PC-9 (cell line): Measurements from ENCODE around the gene DUSP2. TPM values are rescaled to one million over a fixed set of nuclear protein-coding genes. Genes with fewer than 3 reads are reported as not detected.

Experiments
- BruUV-seq: library from RNA; stranded (reverse); fragments of 400-500 nt; replicated peaks from 2 replicates; lab custom pipeline; 2021; lab: Mats Ljungman, UMichigan
- CTCF ChIA-PET: fragments of 300-600 bp; sonication (Branson Sonifier 250); formaldehyde crosslinking; loops from one replicate; lab custom pipeline; 2022; ENCODE audit warnings: antibody characterized with exemption; lab: Charles Lee
- POLR2A ChIA-PET: fragments of 300-600 bp; sonication (Branson Sonifier 250); formaldehyde crosslinking; loops from one replicate; lab custom pipeline; 2022; ENCODE audit warnings: antibody characterized with exemption; ENCODE audit not compliant: unreplicated experiment; lab: Charles Lee
- DNase-seq, 2 experiments: peaks; one replicate each; pipeline versions ENCODE4 v3.0.0 to v3.0.0-alpha.2; 2015 to 2022; ENCODE audit warnings: mixed read lengths in 1 of 2
- H2AFZ ChIP-seq: fragments of 200-600 bp; sonication (generic); 2 replicates; pipeline ENCODE4 v1.8.1; 2017; ENCODE audit warnings: antibody characterized with exemption
- H3F3A ChIP-seq: fragments of 200-600 bp; sonication (generic); 2 replicates; pipeline ENCODE4 v1.8.1; 2017; ENCODE audit warnings: antibody characterized with exemption, mild to moderate bottlenecking, low read depth; ENCODE audit not compliant: insufficient read depth
- H3K27ac ChIP-seq: fragments of 200-600 bp; sonication (generic); 2 replicates; pipeline ENCODE4 v1.6.1; 2016; ENCODE audit warnings: mixed run types
- H3K27me3 ChIP-seq: fragments of 200-600 bp; sonication (generic); 2 replicates; pipeline ENCODE4 v1.6.1; 2016; ENCODE audit warnings: low read depth, mixed run types; ENCODE audit not compliant: insufficient read depth
- H3K36me3 ChIP-seq: fragments of 200-600 bp; sonication (generic); 2 replicates; pipeline ENCODE4 v1.6.1; 2016; ENCODE audit warnings: low read depth, mixed run types
- H3K4me1 ChIP-seq: fragments of 200-600 bp; sonication (generic); replicated peaks from 2 replicates; pipeline ENCODE4 v1.6.1; 2016; ENCODE audit warnings: mixed run types; ENCODE audit not compliant: insufficient read depth
- H3K4me2 ChIP-seq: fragments of 200-600 bp; sonication (generic); 2 replicates; pipeline ENCODE4 v1.6.1; 2017; ENCODE audit warnings: mixed run types
- H3K4me3 ChIP-seq: fragments of 200-600 bp; sonication (generic); 2 replicates; pipeline ENCODE4 v1.6.1; 2016; ENCODE audit warnings: mixed run types
- H3K79me2 ChIP-seq: fragments of 200-600 bp; sonication (generic); 2 replicates; pipeline ENCODE4 v1.6.1; 2017; ENCODE audit warnings: low read depth, mixed run types
- H3K9me2 ChIP-seq: fragments of 200-600 bp; sonication (generic); 2 replicates; pipeline ENCODE4 v1.8.1; 2017; ENCODE audit warnings: mild to moderate bottlenecking; ENCODE audit not compliant: insufficient read depth
- H3K9me3 ChIP-seq: fragments of 200-600 bp; sonication (generic); 2 replicates; pipeline ENCODE4 v1.8.1; 2016; ENCODE audit warnings: low read depth; ENCODE audit not compliant: insufficient read depth
- H4K20me1 ChIP-seq: fragments of 200-600 bp; sonication (generic); 2 replicates; pipeline ENCODE4 v1.8.1; 2017; ENCODE audit not compliant: insufficient read depth
- EZH2 ChIP-seq: fragments of 200-600 bp; sonication (generic); IDR thresholded peaks from 2 replicates; pipeline ENCODE4 v1.8.0; 2017; ENCODE audit warnings: antibody characterized with exemption, low read depth
- intact Hi-C: fragments of 100-400 bp; cut with micrococcal nuclease; formaldehyde crosslinking; loops from one replicate; pipeline ENCODE4 v1.10.0; 2022; ENCODE audit not compliant: unreplicated experiment
- total RNA-seq: library from RNA; stranded (reverse); gene quantifications from 2 replicates; pipeline ENCODE4 v1.2.3, GENCODE V29; 2021
- TF ChIP-seq, protein P1 (sequence below): fragments of 200-600 bp; sonication (generic); conservative IDR thresholded peaks from 2 replicates; pipeline ENCODE4 v1.6.1; 2017; ENCODE audit warnings: mixed run types, antibody characterized with exemption, mild to moderate bottlenecking, moderate library complexity

Gene DUSP2
- total RNA-seq, 1 experiment from 2014 or later, result 4.0 TPM

DNA sequence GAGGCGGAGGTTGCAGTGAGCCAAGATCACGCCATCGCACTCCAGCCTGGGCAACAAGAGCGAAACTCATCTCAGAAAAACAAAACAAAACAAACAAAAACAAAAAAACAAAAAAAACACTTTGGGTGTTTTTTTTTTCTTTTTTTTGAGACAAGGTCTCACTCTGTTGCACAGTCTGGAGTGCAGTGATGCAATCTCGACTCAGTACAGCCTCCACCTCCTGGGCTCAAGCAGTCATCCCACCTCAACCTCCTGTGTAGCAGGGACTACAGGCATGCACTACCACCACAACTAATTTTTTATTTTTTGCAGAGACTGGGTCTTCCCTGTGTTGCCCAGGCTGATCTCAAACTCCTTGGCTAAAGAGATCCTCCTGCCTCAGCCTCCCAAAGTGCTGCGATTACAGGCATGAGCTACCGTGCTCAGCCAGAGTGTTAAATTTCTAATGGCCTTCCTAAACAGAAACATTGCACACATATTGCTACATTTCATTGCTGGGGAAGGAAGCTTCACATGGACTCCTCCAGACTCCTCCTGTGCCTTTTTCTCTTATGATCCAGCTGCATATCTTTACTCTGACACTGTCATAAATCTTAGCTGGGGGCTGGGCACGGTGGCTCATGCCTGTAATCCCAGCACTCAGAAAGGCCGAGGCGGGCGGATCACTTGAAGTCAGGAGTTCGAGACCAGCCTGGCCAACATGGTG is 43.7 kb upstream of the DUSP2 start:
- H3K4me2 ChIP-seq, result no peak overlapping the region
- intact Hi-C loops, result no loop called here
- no peak overlapping the region for H2AFZ ChIP-seq
- H3F3A ChIP-seq, result peaks cover 33% of the 10 kb centered on the region
- ChIA-PET CTCF (no interaction called here), POLR2A (interaction anchor here (0.6 kb wide), 1 partner anchor 20 kb away, joined by 3 read pairs; the partner anchor contains the start of gene STARD7)
- H3K79me2 ChIP-seq, result peaks cover 11% of the 10 kb centered on the region
- H3K9me2 ChIP-seq, result no peaks in the 10 kb centered on the region
- H3K27ac ChIP-seq, result no peak overlapping the region
- no peaks in the 10 kb centered on the region for H3K9me3 ChIP-seq
- H3K36me3 ChIP-seq, result peaks cover 55% of the 10 kb centered on the region
- H4K20me1 ChIP-seq, result peaks cover 39% of the 10 kb centered on the region
- no peaks in the 10 kb centered on the region for H3K4me1 ChIP-seq
- TF ChIP-seq, protein P1, sequence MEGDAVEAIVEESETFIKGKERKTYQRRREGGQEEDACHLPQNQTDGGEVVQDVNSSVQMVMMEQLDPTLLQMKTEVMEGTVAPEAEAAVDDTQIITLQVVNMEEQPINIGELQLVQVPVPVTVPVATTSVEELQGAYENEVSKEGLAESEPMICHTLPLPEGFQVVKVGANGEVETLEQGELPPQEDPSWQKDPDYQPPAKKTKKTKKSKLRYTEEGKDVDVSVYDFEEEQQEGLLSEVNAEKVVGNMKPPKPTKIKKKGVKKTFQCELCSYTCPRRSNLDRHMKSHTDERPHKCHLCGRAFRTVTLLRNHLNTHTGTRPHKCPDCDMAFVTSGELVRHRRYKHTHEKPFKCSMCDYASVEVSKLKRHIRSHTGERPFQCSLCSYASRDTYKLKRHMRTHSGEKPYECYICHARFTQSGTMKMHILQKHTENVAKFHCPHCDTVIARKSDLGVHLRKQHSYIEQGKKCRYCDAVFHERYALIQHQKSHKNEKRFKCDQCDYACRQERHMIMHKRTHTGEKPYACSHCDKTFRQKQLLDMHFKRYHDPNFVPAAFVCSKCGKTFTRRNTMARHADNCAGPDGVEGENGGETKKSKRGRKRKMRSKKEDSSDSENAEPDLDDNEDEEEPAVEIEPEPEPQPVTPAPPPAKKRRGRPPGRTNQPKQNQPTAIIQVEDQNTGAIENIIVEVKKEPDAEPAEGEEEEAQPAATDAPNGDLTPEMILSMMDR, result no peak
- H3K4me3 ChIP-seq, result no peak overlapping the region
- BruUV-seq, result no TSS peak
- H3K27me3 ChIP-seq, result no peaks in the 10 kb centered on the region
- no peak for DNase-seq

GRCh38 chr2:96186562-96186961 is 41.3 kb upstream of the DUSP2 start:
- Histone ChIP-seq H3K9me3 (no peaks in the 10 kb centered on the region), H3K4me3 (no peak overlapping the region), H3K27me3 (no peaks in the 10 kb centered on the region), H3K27ac (no peak overlapping the region), H3K4me1 (no peaks in the 10 kb centered on the region), H3F3A (peaks cover 50% of the 10 kb centered on the region), H2AFZ (no peak overlapping the region), H3K79me2 (no peaks in the 10 kb centered on the region; the same call in 1 of the 2 replicates), H4K20me1 (peaks cover 18% of the 10 kb centered on the region), H3K36me3 (peaks cover 32% of the 10 kb centered on the region), H3K9me2 (no peaks in the 10 kb centered on the region), H3K4me2 (no peak overlapping the region)
- BruUV-seq, result no TSS peak
- ChIA-PET CTCF (no interaction called here), POLR2A (no interaction called here)
- DNase-seq, result no peak
- TF ChIP-seq, protein P1, result no peak
- no peak for TF ChIP-seq EZH2
- intact Hi-C loops, result no loop called here

- no peak for DNase-seq
- Histone ChIP-seq H3K79me2 (no peaks in the 10 kb centered on the region; the same call in 1 of the 2 replicates), H3K4me2 (no peak overlapping the region), H4K20me1 (peaks cover 16% of the 10 kb centered on the region), H2AFZ (no peak overlapping the region), H3K4me3 (no peak overlapping the region), H3K9me2 (no peaks in the 10 kb centered on the region), H3K36me3 (peaks cover 22% of the 10 kb centered on the region), H3K4me1 (no peaks in the 10 kb centered on the region), H3F3A (peaks cover 50% of the 10 kb centered on the region), H3K27me3 (no peaks in the 10 kb centered on the region), H3K9me3 (no peaks in the 10 kb centered on the region), H3K27ac (no peak overlapping the region)
- TF ChIP-seq EZH2, result no peak
- TF ChIP-seq, protein P1, result no peak
- POLR2A ChIA-PET, result interaction anchor here (0.6 kb wide), 1 partner anchor 88 kb away, joined by 4 read pairs; no protein-coding TSS in a partner anchor
- CTCF ChIA-PET, result interaction anchor here (1.0 kb wide), 1 partner anchor 22 kb away, joined by 3 read pairs; no protein-coding TSS in a partner anchor
- no TSS peak for BruUV-seq
- intact Hi-C loops, result no loop called here
Observed at GRCh38 chr2:96185516-96185915, 40.3 kb upstream of the DUSP2 start.
